Neural progenitor cell (in vitro differentiated cells): Measurements from ENCODE around the gene HSPA12A. TPM values are rescaled to one million over a fixed set of nuclear protein-coding genes. Genes with fewer than 3 reads are reported as not detected.

Experiments
- DNase-seq: peaks from one replicate; pipeline ENCODE4 v3.0.0-alpha.2; 2016; ENCODE audit warnings: low spot score
- H2AFZ ChIP-seq: fragments of 200-600 bp; sonication (generic); replicated peaks from 2 replicates; pipeline ENCODE4 v1.6.1; 2016; ENCODE audit warnings: antibody characterized with exemption
- H3F3A ChIP-seq: fragments of 200-600 bp; sonication (generic); 2 replicates; pipeline ENCODE4 v1.6.1; 2016; ENCODE audit warnings: antibody characterized with exemption, low read depth
- H3K27ac ChIP-seq: fragments of 200-600 bp; sonication (generic); 2 replicates; pipeline ENCODE4 v1.5.1; 2016; ENCODE audit warnings: mild to moderate bottlenecking
- H3K27me3 ChIP-seq: fragments of 200-600 bp; sonication (generic); 2 replicates; pipeline ENCODE4 v1.6.1; 2016; ENCODE audit warnings: mild to moderate bottlenecking, moderate library complexity
- H3K36me3 ChIP-seq: fragments of 200-600 bp; sonication (generic); 2 replicates; pipeline ENCODE4 v1.5.1; 2016
- H3K4me1 ChIP-seq: fragments of 200-600 bp; sonication (generic); 2 replicates; pipeline ENCODE4 v1.6.1; 2016; ENCODE audit warnings: mixed run types
- H3K4me2 ChIP-seq: fragments of 200-600 bp; sonication (generic); 2 replicates; pipeline ENCODE4 v1.6.1; 2016
- H3K4me3 ChIP-seq: fragments of 200-600 bp; sonication (generic); 2 replicates; pipeline ENCODE4 v1.5.1; 2016
- H3K79me2 ChIP-seq: fragments of 200-600 bp; sonication (generic); 2 replicates; pipeline ENCODE4 v1.6.1; 2016; ENCODE audit warnings: low read depth
- H3K9ac ChIP-seq: fragments of 200-600 bp; sonication (generic); 2 replicates; pipeline ENCODE4 v1.6.1; 2016
- H3K9me3 ChIP-seq: fragments of 200-600 bp; sonication (generic); 2 replicates; pipeline ENCODE4 v1.5.1; 2016; ENCODE audit warnings: low read depth
- H4K20me1 ChIP-seq: fragments of 200-600 bp; sonication (generic); 2 replicates; pipeline ENCODE4 v1.6.1; 2016; ENCODE audit warnings: low read depth
- H3K27ac Mint-ChIP-seq: 3 replicates; pipeline ENCODE4 v1.8.0; 2021; ENCODE audit warnings: mixed read lengths
- H3K27me3 Mint-ChIP-seq: 2 replicates; pipeline ENCODE4 v1.8.0; 2022; ENCODE audit warnings: low read depth, mild to moderate bottlenecking, inconsistent platforms, moderate library complexity, mixed read lengths; ENCODE audit not compliant: insufficient read depth
- H3K36me3 Mint-ChIP-seq: 3 replicates; pipeline ENCODE4 v1.8.0; 2021; ENCODE audit warnings: mixed read lengths
- H3K4me1 Mint-ChIP-seq: 3 replicates; pipeline ENCODE4 v1.8.0; 2021; ENCODE audit warnings: mixed read lengths
- H3K4me3 Mint-ChIP-seq: 3 replicates; pipeline ENCODE4 v1.8.0; 2021; ENCODE audit warnings: mild to moderate bottlenecking, moderate library complexity, mixed read lengths
- H3K9me3 Mint-ChIP-seq: 3 replicates; pipeline ENCODE4 v1.8.0; 2020; ENCODE audit warnings: mixed read lengths
- EZH2 ChIP-seq: fragments of 200-600 bp; sonication (generic); IDR thresholded peaks from 2 replicates; pipeline ENCODE4 v1.6.1; 2017; ENCODE audit warnings: antibody characterized with exemption, mild to moderate bottlenecking, moderate library complexity
- EZH2phosphoT487 ChIP-seq: fragments of 200-600 bp; sonication (generic); IDR thresholded peaks from 2 replicates; pipeline ENCODE4 v1.6.1; 2017; ENCODE audit warnings: antibody characterized with exemption
- total RNA-seq: library from RNA; depleted of rRNA; stranded (reverse); fragments of >200 nt; gene quantifications from 2 replicates; pipeline ENCODE4 v1.2.3, GENCODE V29; 2015; ENCODE audit warnings: low replicate concordance
- TF ChIP-seq, protein P1 (sequence below): fragments of 200-600 bp; sonication (generic); IDR thresholded peaks from 2 replicates; pipeline ENCODE4 v1.5.1; 2017; ENCODE audit warnings: antibody characterized with exemption, mild to moderate bottlenecking

Gene HSPA12A
- total RNA-seq, 1 donor from 2014 or later, result 5.6 TPM

DNA sequence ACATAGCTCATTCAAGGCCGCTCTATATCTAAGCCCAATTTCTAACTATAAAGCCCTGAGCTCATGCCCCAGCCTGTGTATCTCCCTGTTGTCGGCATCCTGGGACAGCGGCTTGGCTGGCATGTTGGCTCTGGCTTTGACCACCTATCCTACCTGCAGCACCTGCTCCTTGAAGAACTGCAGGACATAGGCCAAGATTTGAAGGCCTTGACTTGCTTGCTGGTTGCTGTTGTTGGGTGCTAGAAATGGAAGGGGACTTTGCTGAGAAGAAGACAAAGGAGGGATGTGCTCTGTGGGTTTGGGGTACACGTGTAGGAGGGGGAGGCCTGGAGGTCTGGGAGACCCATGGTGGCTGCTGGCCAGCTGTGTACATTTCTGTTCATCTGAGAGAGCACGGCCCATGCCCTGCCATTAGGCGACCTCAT lies 110.5 kb downstream of the HSPA12A start:
- Mint-ChIP-seq H3K27ac (no peak overlapping the region), H3K36me3 (no peaks in the 10 kb centered on the region), H3K27me3 (peaks cover 4% of the 10 kb centered on the region), H3K4me3 (no peak overlapping the region), H3K4me1 (peaks cover 16% of the 10 kb centered on the region), H3K9me3 (no peaks in the 10 kb centered on the region)
- H4K20me1 ChIP-seq, result no peaks in the 10 kb centered on the region
- no peaks in the 10 kb centered on the region for H3K9me3 ChIP-seq
- DNase-seq, result no peak
- H3K27me3 ChIP-seq, result peaks cover 10% of the 10 kb centered on the region
- H3K36me3 ChIP-seq, result no peaks in the 10 kb centered on the region
- H3K4me1 ChIP-seq, result peaks cover 28% of the 10 kb centered on the region
- H3K79me2 ChIP-seq, result no peaks in the 10 kb centered on the region
- no peak overlapping the region for H3K9ac ChIP-seq
- peaks cover 7% of the 10 kb centered on the region for H3F3A ChIP-seq
- no peak overlapping the region for H3K4me3 ChIP-seq
- TF ChIP-seq, protein P1, sequence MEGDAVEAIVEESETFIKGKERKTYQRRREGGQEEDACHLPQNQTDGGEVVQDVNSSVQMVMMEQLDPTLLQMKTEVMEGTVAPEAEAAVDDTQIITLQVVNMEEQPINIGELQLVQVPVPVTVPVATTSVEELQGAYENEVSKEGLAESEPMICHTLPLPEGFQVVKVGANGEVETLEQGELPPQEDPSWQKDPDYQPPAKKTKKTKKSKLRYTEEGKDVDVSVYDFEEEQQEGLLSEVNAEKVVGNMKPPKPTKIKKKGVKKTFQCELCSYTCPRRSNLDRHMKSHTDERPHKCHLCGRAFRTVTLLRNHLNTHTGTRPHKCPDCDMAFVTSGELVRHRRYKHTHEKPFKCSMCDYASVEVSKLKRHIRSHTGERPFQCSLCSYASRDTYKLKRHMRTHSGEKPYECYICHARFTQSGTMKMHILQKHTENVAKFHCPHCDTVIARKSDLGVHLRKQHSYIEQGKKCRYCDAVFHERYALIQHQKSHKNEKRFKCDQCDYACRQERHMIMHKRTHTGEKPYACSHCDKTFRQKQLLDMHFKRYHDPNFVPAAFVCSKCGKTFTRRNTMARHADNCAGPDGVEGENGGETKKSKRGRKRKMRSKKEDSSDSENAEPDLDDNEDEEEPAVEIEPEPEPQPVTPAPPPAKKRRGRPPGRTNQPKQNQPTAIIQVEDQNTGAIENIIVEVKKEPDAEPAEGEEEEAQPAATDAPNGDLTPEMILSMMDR, result no peak
- TF ChIP-seq EZH2, result no peak
- TF ChIP-seq EZH2phosphoT487, result no peak
- H3K4me2 ChIP-seq, result no peak overlapping the region
- H2AFZ ChIP-seq, result no peak overlapping the region
- no peak overlapping the region for H3K27ac ChIP-seq

DNA sequence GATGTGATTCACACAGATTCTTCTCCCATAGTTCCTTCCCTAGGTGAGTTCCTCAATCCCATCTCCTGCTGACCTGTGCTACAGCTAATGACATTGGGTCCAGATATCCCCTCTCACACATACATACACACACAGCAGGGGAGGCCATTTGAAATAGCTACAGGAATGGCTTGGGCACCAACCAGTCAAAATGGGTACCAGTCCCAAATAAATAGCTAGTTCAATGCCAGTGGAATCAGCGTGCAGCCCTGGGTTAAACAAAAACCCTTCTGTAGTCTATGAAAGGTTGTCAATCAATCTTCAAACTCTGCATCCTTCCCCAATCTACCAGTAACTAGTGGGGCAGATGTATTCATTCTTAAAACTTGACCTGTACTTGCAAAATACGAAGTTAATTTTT lies 112.3 kb downstream of the HSPA12A start:
- H3K27me3 Mint-ChIP-seq, result peaks cover 10% of the 10 kb centered on the region
- Histone ChIP-seq H3K36me3 (no peaks in the 10 kb centered on the region), H3K79me2 (no peaks in the 10 kb centered on the region), H3K27me3 (peaks cover 22% of the 10 kb centered on the region), H4K20me1 (no peaks in the 10 kb centered on the region), H3K4me1 (peaks cover 28% of the 10 kb centered on the region), H3K4me2 (no peak overlapping the region), H3K9me3 (no peaks in the 10 kb centered on the region), H3K4me3 (no peak overlapping the region), H3K27ac (no peak overlapping the region), H2AFZ (no peak overlapping the region), H3F3A (peaks cover 7% of the 10 kb centered on the region), H3K9ac (no peak overlapping the region)
- TF ChIP-seq, protein P1, result no peak
- TF ChIP-seq EZH2phosphoT487, result no peak
- TF ChIP-seq EZH2, result no peak
- no peak overlapping the region for H3K4me3 Mint-ChIP-seq
- no peaks in the 10 kb centered on the region for H3K36me3 Mint-ChIP-seq
- H3K27ac Mint-ChIP-seq, result no peak overlapping the region
- H3K4me1 Mint-ChIP-seq, result peaks cover 16% of the 10 kb centered on the region
- DNase-seq, result no peak
- no peaks in the 10 kb centered on the region for H3K9me3 Mint-ChIP-seq

DNA sequence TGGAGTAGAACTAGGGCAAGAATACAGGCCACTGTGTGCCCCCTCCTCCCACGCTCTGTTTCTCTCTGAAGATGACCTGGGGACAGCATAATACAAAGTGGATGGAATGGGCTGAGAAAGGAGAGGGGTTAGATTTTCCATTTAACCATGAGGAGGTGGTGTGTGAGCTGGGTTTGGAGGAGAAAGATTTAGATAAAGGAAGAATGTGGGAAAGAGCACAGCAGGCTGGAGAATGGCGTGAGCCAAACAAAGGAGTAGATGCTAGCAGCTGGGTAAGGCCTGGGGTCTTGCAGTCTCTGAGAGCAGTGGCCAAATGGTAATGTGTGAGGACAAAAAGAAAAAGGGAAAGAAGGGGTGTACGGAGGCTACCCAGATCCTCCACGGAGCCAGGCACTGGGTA lies 113.0 kb downstream of the HSPA12A start:
- H3K36me3 Mint-ChIP-seq, result no peaks in the 10 kb centered on the region
- Histone ChIP-seq H3K9ac (no peak overlapping the region), H2AFZ (peak overlapping the region; percentile 77), H3K4me1 (peaks cover 21% of the 10 kb centered on the region), H3K79me2 (no peaks in the 10 kb centered on the region), H3K4me3 (no peak overlapping the region), H3K27me3 (peaks cover 22% of the 10 kb centered on the region), H3K27ac (no peak overlapping the region), H3K36me3 (no peaks in the 10 kb centered on the region), H3K4me2 (peak overlapping the region; percentile 14), H3K9me3 (no peaks in the 10 kb centered on the region), H4K20me1 (no peaks in the 10 kb centered on the region), H3F3A (peaks cover 7% of the 10 kb centered on the region)
- H3K27ac Mint-ChIP-seq, result no peak overlapping the region
- peak; percentile 30 for DNase-seq
- H3K4me3 Mint-ChIP-seq, result no peak overlapping the region
- H3K9me3 Mint-ChIP-seq, result no peaks in the 10 kb centered on the region
- peaks cover 10% of the 10 kb centered on the region for H3K27me3 Mint-ChIP-seq
- peaks cover 16% of the 10 kb centered on the region for H3K4me1 Mint-ChIP-seq
- no peak for TF ChIP-seq EZH2phosphoT487
- TF ChIP-seq, protein P1, result no peak
- TF ChIP-seq EZH2, result no peak
